Measurements from ENCODE around the gene CDKN2B-AS1. TPM values are rescaled to one million over a fixed set of nuclear protein-coding genes. Genes with fewer than 3 reads are reported as not detected.

Gene CDKN2B-AS1
- total RNA-seq, 1 donor from 2014 or later, result 2.4 TPM

DNA sequence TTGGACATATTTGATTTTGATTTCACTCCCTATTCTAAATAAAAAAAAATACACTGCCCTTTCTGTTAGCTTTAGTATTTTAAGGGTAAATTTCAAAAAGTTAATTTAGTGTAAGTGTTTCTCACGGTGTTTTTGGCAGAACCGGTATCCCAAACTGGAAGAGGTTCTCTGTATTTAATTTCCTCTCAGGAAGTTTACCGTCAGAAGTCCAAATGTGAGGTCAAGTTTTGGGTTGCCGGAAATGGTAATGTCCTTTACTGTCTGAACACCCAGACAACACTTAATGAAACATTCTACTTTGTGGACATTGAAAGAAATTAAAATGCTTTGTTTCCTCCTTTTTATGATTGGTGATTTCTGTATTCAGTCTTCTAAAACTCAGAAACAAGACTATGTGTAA, 163.2 kb downstream of the CDKN2B-AS1 start:
- DNase-seq (no peak), ATAC-seq (no peak)
- no peaks in the 10 kb centered on the region for H3K27me3 ChIP-seq (ENCODE audit: low read depth)
- intact Hi-C loops (cut with DNase I), result no loop called here
- H3K36me3 ChIP-seq, result no peaks in the 10 kb centered on the region
- TF ChIP-seq, protein P1, sequence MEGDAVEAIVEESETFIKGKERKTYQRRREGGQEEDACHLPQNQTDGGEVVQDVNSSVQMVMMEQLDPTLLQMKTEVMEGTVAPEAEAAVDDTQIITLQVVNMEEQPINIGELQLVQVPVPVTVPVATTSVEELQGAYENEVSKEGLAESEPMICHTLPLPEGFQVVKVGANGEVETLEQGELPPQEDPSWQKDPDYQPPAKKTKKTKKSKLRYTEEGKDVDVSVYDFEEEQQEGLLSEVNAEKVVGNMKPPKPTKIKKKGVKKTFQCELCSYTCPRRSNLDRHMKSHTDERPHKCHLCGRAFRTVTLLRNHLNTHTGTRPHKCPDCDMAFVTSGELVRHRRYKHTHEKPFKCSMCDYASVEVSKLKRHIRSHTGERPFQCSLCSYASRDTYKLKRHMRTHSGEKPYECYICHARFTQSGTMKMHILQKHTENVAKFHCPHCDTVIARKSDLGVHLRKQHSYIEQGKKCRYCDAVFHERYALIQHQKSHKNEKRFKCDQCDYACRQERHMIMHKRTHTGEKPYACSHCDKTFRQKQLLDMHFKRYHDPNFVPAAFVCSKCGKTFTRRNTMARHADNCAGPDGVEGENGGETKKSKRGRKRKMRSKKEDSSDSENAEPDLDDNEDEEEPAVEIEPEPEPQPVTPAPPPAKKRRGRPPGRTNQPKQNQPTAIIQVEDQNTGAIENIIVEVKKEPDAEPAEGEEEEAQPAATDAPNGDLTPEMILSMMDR (IDR thresholded peaks at IDR 0.05), result no peak
- H3K4me3 ChIP-seq, result no peak overlapping the region
- no peak overlapping the region for H3K27ac ChIP-seq
- peaks cover 21% of the 10 kb centered on the region for H3K4me1 ChIP-seq
- no peaks in the 10 kb centered on the region for H3K9me3 ChIP-seq

DNA sequence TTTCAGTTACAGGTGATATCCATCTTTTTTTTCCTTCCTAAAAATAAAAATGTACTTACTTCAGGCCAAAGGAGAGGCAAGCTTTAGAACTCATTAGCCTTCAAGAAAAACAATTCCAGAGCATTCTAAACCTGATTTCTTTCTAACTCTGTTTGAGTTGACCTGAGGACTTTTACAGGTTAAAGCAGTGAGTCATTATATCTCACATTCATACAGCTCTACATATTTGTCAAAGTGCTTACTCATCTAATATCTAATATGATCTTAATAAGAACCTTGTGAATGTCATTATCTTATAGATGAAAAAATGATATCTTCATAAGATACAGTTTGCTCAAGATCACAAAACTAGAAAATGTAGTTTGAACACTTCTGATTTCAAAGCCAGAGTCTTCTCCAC, 163.7 kb downstream of the CDKN2B-AS1 start:
- DNase-seq (no peak), ATAC-seq (peak in 1 of 2 donors; percentile 65)
- H3K36me3 ChIP-seq, result no peaks in the 10 kb centered on the region
- H3K4me1 ChIP-seq, result peaks cover 21% of the 10 kb centered on the region
- no peaks in the 10 kb centered on the region for H3K9me3 ChIP-seq
- TF ChIP-seq, protein P1 (IDR thresholded peaks at IDR 0.05), result no peak
- H3K27ac ChIP-seq, result no peak overlapping the region
- H3K4me3 ChIP-seq, result no peak overlapping the region
- intact Hi-C loops (cut with DNase I), result no loop called here
- H3K27me3 ChIP-seq (ENCODE audit: low read depth), result no peaks in the 10 kb centered on the region

DNA sequence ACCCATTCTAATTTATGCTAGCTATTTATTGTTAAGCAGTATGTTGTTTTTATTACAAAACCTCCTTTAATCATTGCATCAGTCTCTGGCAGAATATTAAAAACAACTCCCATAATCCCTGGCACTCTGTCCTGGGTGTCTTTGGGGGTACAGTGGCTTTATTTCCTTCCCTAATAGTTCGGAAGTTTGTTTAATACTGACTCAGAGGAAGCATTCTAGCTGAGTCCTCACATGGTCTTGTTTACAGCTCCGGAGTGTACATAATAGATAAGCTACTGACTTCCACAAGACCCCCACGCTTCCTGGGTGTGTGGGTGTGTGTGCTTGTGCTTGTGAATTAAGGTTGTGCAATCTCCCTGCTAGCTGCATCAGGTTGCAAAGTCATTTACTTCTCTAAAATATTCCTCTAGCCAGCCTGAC, 164.3 kb downstream of the CDKN2B-AS1 start:
- H3K36me3 ChIP-seq, result no peaks in the 10 kb centered on the region
- H3K27me3 ChIP-seq (ENCODE audit: low read depth), result no peaks in the 10 kb centered on the region
- H3K4me1 ChIP-seq, result peaks cover 21% of the 10 kb centered on the region
- TF ChIP-seq, protein P1 (IDR thresholded peaks at IDR 0.05), result no peak
- ATAC-seq, result peak; percentile 90 to 91
- intact Hi-C loops (cut with DNase I), result no loop called here
- no peaks in the 10 kb centered on the region for H3K9me3 ChIP-seq
- H3K4me3 ChIP-seq, result no peak overlapping the region
- peak; percentile 86 for DNase-seq
- no peak overlapping the region for H3K27ac ChIP-seq

DNA sequence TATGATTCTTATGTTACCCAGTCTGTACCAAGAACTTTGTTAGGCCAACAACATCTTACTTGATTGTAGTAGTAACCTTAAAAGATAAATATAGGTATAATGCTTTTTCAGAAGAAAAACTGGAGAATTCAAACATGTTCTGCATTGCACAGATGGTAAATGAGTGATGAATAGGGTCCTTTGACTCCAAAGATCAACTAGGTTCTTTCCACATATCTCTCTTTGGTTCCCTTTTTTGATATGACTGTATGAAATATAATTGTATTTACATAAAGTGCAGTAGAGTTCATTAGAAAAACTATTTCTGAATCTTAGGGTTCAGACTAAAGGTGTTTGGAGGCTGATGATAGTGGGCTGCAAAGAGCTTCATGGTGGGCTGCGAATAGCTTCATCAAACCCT, 165.0 kb downstream of the CDKN2B-AS1 start:
- no peak for ATAC-seq
- H3K27ac ChIP-seq, result no peak overlapping the region

DNA sequence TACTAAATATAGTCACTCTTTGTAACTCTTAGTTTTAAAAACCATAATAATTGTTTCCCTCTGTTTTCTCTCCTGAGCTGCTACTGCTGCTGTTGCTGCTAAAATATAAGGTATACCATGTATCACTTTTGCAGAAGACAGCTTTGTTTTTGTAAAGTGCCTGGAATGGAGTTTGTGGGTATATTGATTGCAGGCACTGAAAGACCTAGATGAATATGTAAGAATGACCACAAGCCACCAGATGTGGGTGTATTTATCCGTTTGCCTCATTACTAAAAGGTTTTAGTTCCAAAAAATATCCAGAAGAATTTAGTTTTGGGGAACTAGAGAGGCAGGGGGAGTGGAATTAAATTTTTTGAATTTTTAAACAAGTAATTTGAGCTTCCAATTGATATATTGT, 165.6 kb downstream of the CDKN2B-AS1 start:
- Histone ChIP-seq H3K27me3 (ENCODE audit: low read depth) (no peaks in the 10 kb centered on the region), H3K4me1 (peaks cover 21% of the 10 kb centered on the region), H3K4me3 (no peak overlapping the region), H3K9me3 (no peaks in the 10 kb centered on the region), H3K27ac (no peak overlapping the region), H3K36me3 (no peaks in the 10 kb centered on the region)
- DNase-seq, result no peak
- TF ChIP-seq, protein P1 (IDR thresholded peaks at IDR 0.05), result no peak
- intact Hi-C loops (cut with DNase I), result no loop called here
- ATAC-seq, result no peak

More for the DNA sequence above, 165.0 kb downstream of the CDKN2B-AS1 start:
- H3K4me1 ChIP-seq, result peaks cover 21% of the 10 kb centered on the region
- H3K27me3 ChIP-seq (ENCODE audit: low read depth), result no peaks in the 10 kb centered on the region
- intact Hi-C loops (cut with DNase I), result no loop called here
- H3K36me3 ChIP-seq, result no peaks in the 10 kb centered on the region
- no peak for DNase-seq
- TF ChIP-seq, protein P1 (IDR thresholded peaks at IDR 0.05), result no peak
- H3K4me3 ChIP-seq, result no peak overlapping the region
- no peaks in the 10 kb centered on the region for H3K9me3 ChIP-seq

DNA sequence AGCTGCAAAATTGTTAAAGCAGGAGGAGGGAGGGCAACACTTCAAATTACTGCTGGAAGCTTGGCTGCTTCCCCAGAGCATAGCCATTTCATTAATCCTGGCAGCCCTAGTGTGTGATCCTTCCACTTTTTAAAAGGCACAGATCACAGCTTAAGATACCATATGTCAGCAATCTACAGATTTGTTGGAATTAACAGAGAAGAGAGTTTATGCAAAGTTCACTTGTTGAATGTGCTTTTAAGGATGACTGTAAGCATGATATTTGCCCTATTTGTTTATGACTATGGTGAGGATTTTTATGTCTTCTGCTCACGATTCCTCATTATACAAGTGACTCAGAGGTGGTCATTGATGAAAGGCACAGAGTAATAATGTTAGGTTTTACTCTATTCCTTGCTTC, 170.6 kb downstream of the CDKN2B-AS1 start:
- H3K4me3 ChIP-seq, result no peak overlapping the region
- H3K4me1 ChIP-seq, result no peaks in the 10 kb centered on the region
- H3K27me3 ChIP-seq (ENCODE audit: low read depth), result no peaks in the 10 kb centered on the region
- H3K36me3 ChIP-seq, result no peaks in the 10 kb centered on the region
- intact Hi-C loops (cut with DNase I), result no loop called here
- DNase-seq (no peak), ATAC-seq (no peak)
- H3K27ac ChIP-seq, result no peak overlapping the region
- TF ChIP-seq, protein P1 (IDR thresholded peaks at IDR 0.05), result no peak
- H3K9me3 ChIP-seq, result no peaks in the 10 kb centered on the region

All from lower lobe of right lung (tissue), 2 donors.